Left lung (tissue), 10 donors: ENCODE measurements around the gene HSD17B1. TPM values are rescaled to one million over a fixed set of nuclear protein-coding genes. Genes with fewer than 3 reads are reported as not detected.

Experiments
- ATAC-seq: fragments of 200-7000 bp; cut with Tn5 transposase; one replicate; pipeline ENCODE4 v1.9.1; 2020; ENCODE audit warnings: moderate library complexity
- DNase-seq, 4 donors: peaks; one replicate each; pipeline ENCODE4 v3.0.0-alpha.2; 2013 to 2020
- H3K27ac ChIP-seq, 2 donors: fragments of 200-600 bp; sonication (generic) in 1 of 2; one replicate each; pipeline versions ENCODE4 v1.5.0 to v1.8.0; 2020 to 2021
- H3K27me3 ChIP-seq, 2 donors: fragments of 200-600 bp; sonication (generic) in 1 of 2; one replicate each; pipeline versions ENCODE4 v1.5.0 to v1.8.0; 2020 to 2021
- H3K36me3 ChIP-seq, 2 donors: fragments of 200-600 bp; sonication (generic) in 1 of 2; one replicate each; pipeline versions ENCODE4 v1.5.0 to v1.8.0; 2020 to 2021
- H3K4me1 ChIP-seq, 2 donors: fragments of 200-600 bp; one replicate each; pipeline ENCODE4 v1.8.0; 2021
- H3K4me3 ChIP-seq, 2 donors: fragments of 200-600 bp; sonication (generic) in 1 of 2; one replicate each; pipeline versions ENCODE4 v1.5.0 to v1.8.0; 2020 to 2021; ENCODE audit warnings: mild to moderate bottlenecking in 1 of 2
- H3K9me3 ChIP-seq, 2 donors: fragments of 200-600 bp; sonication (generic) in 1 of 2; one replicate each; pipeline versions ENCODE4 v1.5.0 to v1.8.0; 2020 to 2021
- intact Hi-C, 2 donors: fragments of 100-400 bp; cut with DNase I; formaldehyde crosslinking; loops; one replicate each; pipeline versions ENCODE4 v1.11.2 to v1.14.2; 2022
- polyA plus RNA-seq, 6 donors: library from polyadenylated mRNA; unstranded; fragments of 120-200 nt; gene quantifications; one replicate each; pipeline ENCODE4 v1.2.1, GENCODE V29; 2013; ENCODE audit not compliant: insufficient read length in 6 of 6
- total RNA-seq, 2 donors: library from RNA; stranded (reverse); fragmentation: NEBNext Ultra II Directional; extraction: Animal tissue kit (Norgen Biotek cat#: 25700); gene quantifications; one replicate each; pipeline ENCODE4 v1.2.1, GENCODE V29; 2021
- TF ChIP-seq, protein P1 (sequence below), 2 donors: fragments of 200-600 bp; sonication (generic) in 1 of 2; IDR thresholded peaks; one replicate each; pipeline versions ENCODE4 v1.5.0 to v1.8.0; 2021; ENCODE audit warnings: antibody characterized with exemption in 2 of 2
- donor health status: DM: no; HTN: yes; CAD: no.
- donor health status: DM: no; HTN: no; CAD: no.

HSD17B1 gene
- total and polyA plus RNA-seq, 8 donors, result 1.2 to 5.8 (median 4.2) TPM

DNA sequence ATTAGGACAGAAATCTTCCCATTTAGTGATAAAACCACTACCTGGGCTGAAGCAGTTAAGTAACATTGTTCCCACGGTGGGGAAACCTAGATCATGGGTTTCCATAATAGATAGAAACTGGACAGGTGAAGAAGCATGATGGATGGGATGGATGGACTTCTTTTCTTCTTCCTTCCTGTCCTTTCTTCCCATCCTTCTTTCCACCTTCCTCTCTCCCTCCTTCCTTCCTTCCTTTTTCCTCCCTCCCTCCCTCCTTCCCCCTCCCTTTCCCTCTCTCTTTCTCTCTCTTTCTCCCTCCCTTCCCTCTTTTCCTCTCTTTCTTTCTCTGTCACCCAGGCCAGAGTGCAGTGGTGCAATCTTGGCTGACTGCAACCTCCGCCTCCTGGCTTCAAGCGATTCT lies 21.7 kb downstream of the HSD17B1 start:
- TF ChIP-seq, protein P1, sequence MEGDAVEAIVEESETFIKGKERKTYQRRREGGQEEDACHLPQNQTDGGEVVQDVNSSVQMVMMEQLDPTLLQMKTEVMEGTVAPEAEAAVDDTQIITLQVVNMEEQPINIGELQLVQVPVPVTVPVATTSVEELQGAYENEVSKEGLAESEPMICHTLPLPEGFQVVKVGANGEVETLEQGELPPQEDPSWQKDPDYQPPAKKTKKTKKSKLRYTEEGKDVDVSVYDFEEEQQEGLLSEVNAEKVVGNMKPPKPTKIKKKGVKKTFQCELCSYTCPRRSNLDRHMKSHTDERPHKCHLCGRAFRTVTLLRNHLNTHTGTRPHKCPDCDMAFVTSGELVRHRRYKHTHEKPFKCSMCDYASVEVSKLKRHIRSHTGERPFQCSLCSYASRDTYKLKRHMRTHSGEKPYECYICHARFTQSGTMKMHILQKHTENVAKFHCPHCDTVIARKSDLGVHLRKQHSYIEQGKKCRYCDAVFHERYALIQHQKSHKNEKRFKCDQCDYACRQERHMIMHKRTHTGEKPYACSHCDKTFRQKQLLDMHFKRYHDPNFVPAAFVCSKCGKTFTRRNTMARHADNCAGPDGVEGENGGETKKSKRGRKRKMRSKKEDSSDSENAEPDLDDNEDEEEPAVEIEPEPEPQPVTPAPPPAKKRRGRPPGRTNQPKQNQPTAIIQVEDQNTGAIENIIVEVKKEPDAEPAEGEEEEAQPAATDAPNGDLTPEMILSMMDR (IDR thresholded peaks at IDR 0.05), result no peak
- Histone ChIP-seq H3K27me3 (no peaks in the 10 kb centered on the region), H3K9me3 (no peaks in the 10 kb centered on the region), H3K4me3 (no peak overlapping the region), H3K27ac (no peak overlapping the region), H3K4me1 (peaks cover 11 to 47% of the 10 kb centered on the region in 2 donors), H3K36me3 (peaks cover 0 to 59% of the 10 kb centered on the region in 2 donors)
- ATAC-seq (no peak), DNase-seq (no peak)
- intact Hi-C loops, result no loop called here

DNA sequence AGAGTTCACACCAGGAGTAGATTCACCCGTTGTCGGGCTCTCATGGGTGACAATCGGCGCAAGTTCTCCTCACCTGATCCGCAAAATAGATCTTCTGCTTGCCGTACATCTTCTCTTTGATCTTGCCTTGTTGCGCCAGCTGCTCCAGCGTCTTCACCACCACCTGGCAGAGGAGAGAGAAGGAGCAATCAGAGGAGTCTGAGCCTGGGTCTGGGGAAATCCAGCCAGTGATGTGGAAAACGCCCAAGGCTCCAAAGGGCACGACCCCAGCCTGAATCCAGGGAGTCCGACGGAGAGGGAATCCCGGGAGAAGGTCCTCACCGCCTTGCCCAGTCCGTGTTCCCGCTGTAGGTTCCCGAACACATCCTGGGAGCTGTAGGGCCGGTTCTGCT lies 24.4 kb downstream of the HSD17B1 start:
- Histone ChIP-seq H3K9me3 (no peaks in the 10 kb centered on the region), H3K27ac (peak overlapping the region; percentile 26 to 98), H3K4me1 (peaks cover 11 to 30% of the 10 kb centered on the region in 2 donors), H3K27me3 (no peaks in the 10 kb centered on the region), H3K4me3 (peak overlapping the region; percentile 68 to 73), H3K36me3 (peaks cover 0 to 59% of the 10 kb centered on the region in 2 donors)
- TF ChIP-seq, protein P1 (IDR thresholded peaks at IDR 0.05), result no peak
- no peak for DNase-seq
- intact Hi-C loops, result loop anchor here in 1 of 2 donors (5.0 kb wide), 1 partner anchor 100 kb away; the partner anchor contains the start of gene PLEKHH3
- peak; percentile 3 for ATAC-seq

DNA sequence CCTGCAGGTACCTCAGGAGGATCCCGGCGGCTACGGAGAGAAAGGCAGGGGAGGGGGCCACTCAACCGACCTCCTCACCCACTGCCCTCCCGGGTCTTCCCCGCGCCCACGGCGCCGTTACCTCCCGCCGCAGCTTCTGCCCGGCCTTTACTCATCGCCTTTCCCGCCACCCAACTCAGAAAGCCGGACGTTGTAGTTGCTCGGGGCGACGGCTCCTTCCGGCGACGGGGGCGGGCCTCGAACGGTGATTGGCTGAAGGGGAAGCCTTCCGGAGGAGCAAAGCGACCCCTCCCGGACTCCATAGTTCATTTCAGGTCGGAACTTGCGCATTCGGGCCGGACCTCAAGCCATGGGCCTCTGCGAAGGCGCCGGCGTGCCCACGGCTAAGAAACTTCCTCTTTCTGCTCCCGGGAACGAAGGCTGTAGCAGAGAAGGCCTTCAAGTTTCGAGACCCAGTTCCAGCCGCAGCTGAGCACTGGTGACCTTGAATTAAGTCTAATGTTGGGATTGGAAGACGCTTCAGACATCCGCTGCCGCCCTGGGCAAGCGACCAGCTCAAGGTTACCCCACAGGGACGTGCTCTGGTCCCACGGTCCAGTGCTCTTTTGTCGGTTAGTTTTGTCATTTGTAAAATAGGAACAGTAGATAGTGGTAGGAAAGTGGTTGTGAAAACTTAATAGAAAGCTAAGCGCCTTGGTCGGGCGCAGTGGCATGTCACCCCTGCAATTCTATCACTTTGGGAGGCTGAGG lies 25.0 kb downstream of the HSD17B1 start, which contains the start of gene PSMC3IP:
PSMC3IP (minus strand) TSS at position 198 of the 750 bp plus-strand sequence; CDS start at position 155, 43 bp downstream.
- Histone ChIP-seq H3K4me3 (peak within 1 kb of the TSS; percentile 68 to 73), H3K27me3 (no peaks in the 10 kb centered on the region), H3K27ac (peak within 1 kb of the TSS; percentile 90 to 98), H3K36me3 (peaks cover 0 to 59% of the 10 kb centered on the region in 2 donors), H3K9me3 (no peaks in the 10 kb centered on the region), H3K4me1 (peaks cover 11 to 28% of the 10 kb centered on the region in 2 donors)
- peak; percentile 94 to 97 (median 96) for DNase-seq
- intact Hi-C loops, result loop anchor here in 1 of 2 donors (5.0 kb wide), 1 partner anchor 100 kb away; the partner anchor contains the start of gene PLEKHH3
- ATAC-seq, result peak; percentile 97
- TF ChIP-seq, protein P1 (IDR thresholded peaks at IDR 0.05), result peak; percentile 13 to 35

DNA sequence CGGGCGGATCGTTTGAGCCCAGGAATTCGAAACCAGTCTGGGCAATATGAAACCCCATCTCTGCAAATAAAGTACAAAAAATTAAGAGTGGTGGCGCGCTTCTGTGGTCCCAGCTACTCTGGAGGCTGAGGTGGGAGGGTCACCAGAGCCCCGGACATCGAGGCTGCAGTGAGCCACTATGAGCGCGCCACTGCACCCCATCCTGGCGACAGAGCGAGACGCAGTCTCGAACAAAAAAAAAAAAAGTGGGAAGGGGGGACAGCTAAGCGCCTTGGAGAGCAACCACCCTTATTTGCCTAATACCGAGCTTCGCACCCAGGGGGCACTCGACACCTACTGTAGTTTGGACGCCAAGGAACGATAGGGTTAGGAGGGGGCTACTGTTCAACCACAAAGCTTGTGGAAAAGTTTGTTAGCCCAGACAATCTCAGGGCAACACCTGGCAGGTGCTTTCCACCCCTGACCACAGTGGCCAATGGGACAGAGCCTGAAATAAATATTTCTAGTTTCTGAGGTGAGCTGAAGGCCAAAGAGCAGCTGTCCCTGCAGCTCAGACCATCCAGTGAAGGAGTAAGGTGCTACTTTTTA lies 25.7 kb downstream of the HSD17B1 start:
- peak; percentile 85 for ATAC-seq
- peaks cover 11 to 28% of the 10 kb centered on the region in 2 donors for H3K4me1 ChIP-seq
- TF ChIP-seq, protein P1 (IDR thresholded peaks at IDR 0.05), result peak; percentile 45 to 66
- H3K9me3 ChIP-seq, result no peaks in the 10 kb centered on the region
- peak; percentile 62 to 84 (median 73) for DNase-seq
- intact Hi-C loops, result loop anchor here in 1 of 2 donors (5.0 kb wide), 1 partner anchor 99 kb away; the partner anchor contains the start of gene PLEKHH3
- no peaks in the 10 kb centered on the region for H3K27me3 ChIP-seq
- H3K27ac ChIP-seq, result peak overlapping the region; percentile 90 to 98
- H3K4me3 ChIP-seq, result peak overlapping the region; percentile 68 to 73
- H3K36me3 ChIP-seq, result peaks cover 0 to 59% of the 10 kb centered on the region in 2 donors
